ENCODE results near the gene TMEM250. TPM values are rescaled to one million over a fixed set of nuclear protein-coding genes. Genes with fewer than 3 reads are reported as not detected.

The TMEM250 gene
- polyA plus RNA-seq, 1 of the 3 experiments (the other 2 are of a cell fraction) = 25.9 TPM

GRCh38 chr9:136100700-136101614 lies 17.7 kb downstream of the TMEM250 start:
- ChIA-PET CTCF (interaction anchor here (1.1 to 1.3 kb wide), 2 partner anchors 11 to 22 kb away, joined by 5 to 7 read pairs; no protein-coding TSS in a partner anchor), POLR2A (interaction anchor here (0.9 kb wide), 1 partner anchor 134 kb away, joined by 3 read pairs; no protein-coding TSS in a partner anchor)
- no peak overlapping the region for H2AFZ ChIP-seq (ENCODE audit: low read depth)
- H3K4me2 ChIP-seq = no peak overlapping the region
- TF ChIP-seq RCOR1 (IDR thresholded peaks at IDR 0.05; ENCODE audit: low read length) = no peak
- TF ChIP-seq RFX5 (IDR thresholded peaks at IDR 0.05; ENCODE audit: low read length) = no peak
- no peak for TF ChIP-seq FOXM1 (IDR thresholded peaks at IDR 0.05; ENCODE audit: low read depth)
- TF ChIP-seq FOSL2 (IDR thresholded peaks at IDR 0.05; ENCODE audit: borderline replicate concordance, low read depth) = no peak
- no peak for TF ChIP-seq RAD21 (IDR thresholded peaks at IDR 0.05; ENCODE audit: low read length)
- TF ChIP-seq USF1 (IDR thresholded peaks at IDR 0.05; ENCODE audit: borderline replicate concordance, low read depth) = no peak
- no peak for TF ChIP-seq TEAD4 (IDR thresholded peaks at IDR 0.05; ENCODE audit: borderline replicate concordance, insufficient read depth)
- TF ChIP-seq REST (IDR thresholded peaks at IDR 0.05; ENCODE audit: low read depth, low read length) = no peak
- no peak overlapping the region for H3K4me3 ChIP-seq (ENCODE audit: low read depth in 2 of 2, low read length in 1 of 2)
- H3K79me2 ChIP-seq (ENCODE audit: insufficient read depth) = peaks cover 2% of the 10 kb centered on the region; the same call in 1 of the 2 replicates
- H3K9me3 ChIP-seq = no peaks in the 10 kb centered on the region
- H3F3A ChIP-seq (replicated peaks; ENCODE audit: insufficient read depth) = peaks cover 6% of the 10 kb centered on the region
- H3K36me3 ChIP-seq (replicated peaks in 1 of 2; ENCODE audit: control insufficient read depth in 1 of 2, insufficient read depth in 2 of 2, low read length in 1 of 2) = no peaks in the 10 kb centered on the region
- no peaks in the 10 kb centered on the region for H3K27me3 ChIP-seq (ENCODE audit: insufficient read depth)
- no peak for DNase-seq
- H3K4me1 ChIP-seq (ENCODE audit: control insufficient read depth in 1 of 2, insufficient read depth in 2 of 2, low read depth in 1 of 2, low read length in 1 of 2) = peaks cover 11 to 18% of the 10 kb centered on the region in 2 experiments; a peak in 3 of 4 replicates
- no peak overlapping the region for H3K27ac ChIP-seq (ENCODE audit: low read depth in 2 of 2, low read length in 1 of 2)
- no peaks in the 10 kb centered on the region for H4K20me1 ChIP-seq (ENCODE audit: insufficient read depth)
- no peaks in the 10 kb centered on the region for H3K9me2 ChIP-seq
- WGBS (ENCODE audit: low lambda C conversion rate) = 71% methylated on average over 17 of the region's 30 CpGs
- H3K9ac ChIP-seq = no peak overlapping the region

- POLR2A ChIA-PET = no interaction called here
- TF ChIP-seq CTCF (IDR thresholded peaks at IDR 0.05) (no peak), ZBTB33 (IDR thresholded peaks at IDR 0.05; ENCODE audit: borderline replicate concordance, low read depth) (no peak), CHD2 (IDR thresholded peaks at IDR 0.05; ENCODE audit: low read length, partially characterized antibody) (no peak), FOXM1 (IDR thresholded peaks at IDR 0.05; ENCODE audit: low read depth) (no peak), EZH2phosphoT487 (IDR thresholded peaks at IDR 0.05; ENCODE audit: borderline replicate concordance, low read depth) (no peak), JUND (IDR thresholded peaks at IDR 0.05) (no peak), MXI1 (IDR thresholded peaks at IDR 0.05; ENCODE audit: low read depth, low read length) (no peak), EP300 (IDR thresholded peaks at IDR 0.05; ENCODE audit: borderline replicate concordance in 1 of 2, low read depth in 1 of 2, low read length in 1 of 2) (no peak), USF2 (IDR thresholded peaks at IDR 0.05; ENCODE audit: borderline replicate concordance, low read depth, low read length) (no peak)
These were observed 19.1 kb downstream of the TMEM250 start for GRCh38 chr9:136099542-136099941.

More at GRCh38 chr9:136099542-136099941, 19.1 kb downstream of the TMEM250 start:
- Histone ChIP-seq H3K79me2 (ENCODE audit: insufficient read depth) (peaks cover 6% of the 10 kb centered on the region; the same call in 1 of the 2 replicates), H3K4me2 (no peak overlapping the region), H3K9me2 (no peaks in the 10 kb centered on the region), H3K27ac (ENCODE audit: low read depth in 2 of 2, low read length in 1 of 2) (no peak overlapping the region), H4K20me1 (ENCODE audit: insufficient read depth) (no peaks in the 10 kb centered on the region), H3K9ac (no peak overlapping the region), H3F3A (replicated peaks; ENCODE audit: insufficient read depth) (no peaks in the 10 kb centered on the region), H3K4me3 (ENCODE audit: low read depth in 2 of 2, low read length in 1 of 2) (no peak overlapping the region), H2AFZ (ENCODE audit: low read depth) (no peak overlapping the region), H3K27me3 (ENCODE audit: insufficient read depth) (no peaks in the 10 kb centered on the region), H3K36me3 (replicated peaks in 1 of 2; ENCODE audit: control insufficient read depth in 1 of 2, insufficient read depth in 2 of 2, low read length in 1 of 2) (no peaks in the 10 kb centered on the region), H3K4me1 (ENCODE audit: control insufficient read depth in 1 of 2, insufficient read depth in 2 of 2, low read depth in 1 of 2, low read length in 1 of 2) (peaks cover 0 to 6% of the 10 kb centered on the region in 2 experiments; a peak in 1 of 4 replicates), H3K9me3 (no peaks in the 10 kb centered on the region)
- CTCF ChIA-PET = no interaction called here
- no peak for DNase-seq
- 82% methylated on average over 25 of the region's 25 CpGs for WGBS (ENCODE audit: low lambda C conversion rate)

Data from SK-N-SH (cell line).